HL-60/S4 (cell line): Measurements from ENCODE around the gene ASCL2.
"Not testable (repeated sequence)": the region's sequence is repeated elsewhere in the genome, so short reads cannot be mapped to it uniquely, and the experiment has no call there.

Experiments
- in situ Hi-C: fragments of 300-500 bp; cut with MboI; formaldehyde crosslinking; loops from 2 replicates; pipeline ENCODE4 v1.14.3; 2022; ENCODE audit warnings: low sequenced_read_pairs

Gene ASCL2

GRCh38 chr11:2237457-2238238 is 32.7 kb downstream of the ASCL2 start:
- in situ Hi-C loops, result no loop called here

- in situ Hi-C loops, result not testable (repeated sequence)
Observed at GRCh38 chr11:2236381-2237134, 33.8 kb downstream of the ASCL2 start.

- in situ Hi-C loops, result no loop called here
Observed at GRCh38 chr11:2235588-2236326, 34.6 kb downstream of the ASCL2 start.

- in situ Hi-C loops, result no loop called here
Observed at GRCh38 chr11:2234963-2235362, 35.4 kb downstream of the ASCL2 start.

GRCh38 chr11:2233693-2234455 is 36.5 kb downstream of the ASCL2 start:
- in situ Hi-C loops, result no loop called here

GRCh38 chr11:2229713-2230297 is 40.6 kb downstream of the ASCL2 start:
- in situ Hi-C loops, result no loop called here

- in situ Hi-C loops, result no loop called here
Observed at GRCh38 chr11:2224254-2224653, 46.1 kb downstream of the ASCL2 start.

GRCh38 chr11:2223153-2223794 is 47.1 kb downstream of the ASCL2 start:
- in situ Hi-C loops, result no loop called here

DNA sequence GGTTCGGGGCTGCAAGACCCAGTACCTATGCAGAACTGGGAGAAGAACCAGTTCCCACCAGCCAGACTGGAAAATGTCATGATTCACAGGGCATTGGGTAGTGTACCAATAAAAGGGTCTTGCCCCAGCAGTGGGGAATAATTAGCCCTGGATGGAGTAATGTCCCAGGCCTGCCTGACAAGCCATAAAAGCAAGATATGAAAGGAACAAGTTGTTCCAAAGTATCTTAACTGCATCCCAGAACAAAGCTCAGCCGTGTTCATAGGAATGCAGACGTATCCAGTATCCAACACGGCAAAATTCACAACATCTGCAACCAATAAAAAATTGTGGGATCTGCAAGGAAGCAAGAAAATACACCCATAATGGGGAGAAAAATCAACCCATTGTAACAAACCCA is 47.9 kb downstream of the ASCL2 start:
- in situ Hi-C loops, result no loop called here

GRCh38 chr11:2221591-2221990 is 48.8 kb downstream of the ASCL2 start:
- in situ Hi-C loops, result no loop called here

- in situ Hi-C loops, result no loop called here
Observed at GRCh38 chr11:2221024-2221423, 49.4 kb downstream of the ASCL2 start.

- in situ Hi-C loops, result no loop called here
Observed at GRCh38 chr11:2220173-2220771, 50.1 kb downstream of the ASCL2 start.

- in situ Hi-C loops, result no loop called here
Observed at GRCh38 chr11:2219318-2220017, 50.9 kb downstream of the ASCL2 start.
